ENCODE results near the gene RNF223.

- TF ChIP-seq CTCF (IDR thresholded peaks at IDR 0.05) (no peak), POLR2A (IDR thresholded peaks at IDR 0.05) (no peak), EP300 (IDR thresholded peaks at IDR 0.05) (no peak)
These were observed 46.0 kb upstream of the RNF223 start for GRCh38 chr1:1120096-1120495.

Data from tibial nerve (tissue), 4 donors.